CD14-positive monocyte (primary cell): ENCODE measurements around the gene PERCC1. TPM values are rescaled to one million over a fixed set of nuclear protein-coding genes. Genes with fewer than 3 reads are reported as not detected.

Experiments used
- DNase-seq, 3 donors: peaks; one replicate each; pipeline ENCODE4 v3.0.0-alpha.2; 2011 to 2022
- H2AFZ ChIP-seq: 2 replicates; pipeline ENCODE4 v1.6.0; 2012; ENCODE audit warnings: mild to moderate bottlenecking, low read depth, low read length, inconsistent platforms; ENCODE audit not compliant: insufficient read depth, poor library complexity, severe bottlenecking
- H3K27ac ChIP-seq, 2 donors: 1 replicate in 1 of 2; 2 replicates in 1 of 2; pipeline ENCODE4 v1.5.1; 2012 to 2013; ENCODE audit warnings: low read length in 2 of 2, control low read depth in 1 of 2, inconsistent platforms in 1 of 2, low read depth in 1 of 2, mild to moderate bottlenecking in 1 of 2
- H3K27me3 ChIP-seq, 2 donors: one replicate each; pipeline versions ENCODE4 v1.6.0 to v1.6.1; 2011 to 2013; ENCODE audit warnings: low read length in 2 of 2; ENCODE audit not compliant: control insufficient read depth in 2 of 2, insufficient read depth in 2 of 2
- H3K36me3 ChIP-seq, 2 donors: replicated peaks in 1 of 2; 1 replicate in 1 of 2; 2 replicates in 1 of 2; pipeline versions ENCODE4 v1.5.1 to v1.6.1; 2012 to 2013; ENCODE audit warnings: low read length in 2 of 2, control low read depth in 1 of 2, inconsistent platforms in 1 of 2, mild to moderate bottlenecking in 1 of 2; ENCODE audit not compliant: insufficient read depth in 2 of 2, control insufficient read depth in 1 of 2
- H3K4me1 ChIP-seq, 2 donors: 1 replicate in 1 of 2; 2 replicates in 1 of 2; pipeline versions ENCODE4 v1.5.1 to v1.6.1; 2012 to 2013; ENCODE audit warnings: low read length in 2 of 2, control low read depth in 1 of 2, inconsistent platforms in 1 of 2, mild to moderate bottlenecking in 1 of 2, moderate library complexity in 1 of 2; ENCODE audit not compliant: insufficient read depth in 2 of 2, control insufficient read depth in 1 of 2
- H3K4me2 ChIP-seq: replicated peaks from 2 replicates; pipeline ENCODE3; 2012; ENCODE audit warnings: low read length, moderate library complexity, mild to moderate bottlenecking; ENCODE audit not compliant: poor library complexity, severe bottlenecking; ENCODE audit errors: extremely low read depth
- H3K4me3 ChIP-seq, 3 experiments: fragments of 200-600 bp in 1 of 3; sonication (generic) in 1 of 3; replicated peaks in 1 of 3; 1 replicate in 2 of 3; 2 replicates in 1 of 3; pipeline ENCODE4 v1.5.1; 2011 to 2013; ENCODE audit warnings: low read length in 3 of 3, mild to moderate bottlenecking in 3 of 3, control low read depth in 2 of 3, low read depth in 2 of 3, inconsistent platforms in 1 of 3, moderate library complexity in 1 of 3
- H3K79me2 ChIP-seq: 2 replicates; pipeline ENCODE4 v1.6.0; 2012; ENCODE audit warnings: mild to moderate bottlenecking, control low read depth, inconsistent platforms, low read length, moderate library complexity; ENCODE audit not compliant: insufficient read depth
- H3K9ac ChIP-seq: 2 replicates; pipeline ENCODE4 v1.6.0; 2017; ENCODE audit warnings: low read length, mild to moderate bottlenecking; ENCODE audit not compliant: insufficient read depth, poor library complexity, severe bottlenecking
- H3K9me3 ChIP-seq, 2 donors: replicated peaks in 1 of 2; 1 replicate in 1 of 2; 2 replicates in 1 of 2; pipeline versions ENCODE4 v1.5.1 to v1.6.1; 2012 to 2013; ENCODE audit warnings: low read length in 2 of 2, control low read depth in 1 of 2; ENCODE audit not compliant: control insufficient read depth in 1 of 2, insufficient read depth in 1 of 2
- H4K20me1 ChIP-seq: 2 replicates; pipeline ENCODE4 v1.6.0; 2012; ENCODE audit warnings: mild to moderate bottlenecking, low read length, control low read depth, moderate library complexity; ENCODE audit not compliant: insufficient read depth
- H3K27ac Mint-ChIP-seq, 7 donors: one replicate each; pipeline ENCODE4 v1.8.0; 2020; ENCODE audit warnings: mild to moderate bottlenecking in 7 of 7, mixed read lengths in 7 of 7, moderate library complexity in 6 of 7, inconsistent platforms in 2 of 7
- H3K27me3 Mint-ChIP-seq, 3 donors: one replicate each; pipeline ENCODE4 v1.8.0; 2021 to 2022; ENCODE audit warnings: low read depth in 3 of 3, mild to moderate bottlenecking in 3 of 3, mixed read lengths in 3 of 3, moderate library complexity in 3 of 3, inconsistent platforms in 1 of 3
- H3K36me3 Mint-ChIP-seq, 2 donors: one replicate each; pipeline ENCODE4 v1.8.0; 2020; ENCODE audit warnings: mixed read lengths in 2 of 2, inconsistent platforms in 1 of 2, mild to moderate bottlenecking in 1 of 2
- H3K4me1 Mint-ChIP-seq: one replicate; pipeline ENCODE4 v1.8.0; 2020; ENCODE audit warnings: mild to moderate bottlenecking, mixed read lengths
- H3K4me3 Mint-ChIP-seq, 2 donors: one replicate each; pipeline ENCODE4 v1.8.0; 2020; ENCODE audit warnings: mild to moderate bottlenecking in 2 of 2, mixed read lengths in 2 of 2, moderate library complexity in 1 of 2
- H3K9me3 Mint-ChIP-seq, 7 donors: one replicate each; pipeline ENCODE4 v1.8.0; 2020 to 2022; ENCODE audit warnings: mixed read lengths in 7 of 7, mild to moderate bottlenecking in 6 of 7, moderate library complexity in 6 of 7, inconsistent platforms in 2 of 7
- CTCF ChIP-seq: fragments of 200-600 bp; IDR thresholded peaks from one replicate; pipeline ENCODE4 v1.8.0; 2022; ENCODE audit warnings: antibody characterized with exemption, mild to moderate bottlenecking
- WGBS: methylation state at CpG from one replicate; pipeline ENCODE4 v1.1.5; 2013; ENCODE audit warnings: missing lambda C conversion rate; ENCODE audit not compliant: insufficient coverage; 5-methylcytosine and 5-hydroxymethylcytosine counted together
- intact Hi-C, 2 donors: fragments of 100-400 bp; cut with micrococcal nuclease; formaldehyde crosslinking; loops; one replicate each; pipeline versions ENCODE4 v1.15.0 to v1.15.1; 2023
- polyA plus RNA-seq, 3 donors: library from polyadenylated mRNA; depleted of rRNA in 1 of 3; unstranded in 2 of 3; stranded (reverse) in 1 of 3; fragments of 300-500 nt in 2 of 3; fragments of >200 nt in 1 of 3; fragmentation: Illumina TruSeq in 2 of 3; gene quantifications; 1 replicate in 2 of 3; 2 replicates in 1 of 3; pipeline ENCODE4 v1.2.3, GENCODE V29; 2012 to 2021

The PERCC1 gene
- polyA plus RNA-seq, 3 donors: not detected

- H3K27ac ChIP-seq: no peak overlapping the region
- no peak overlapping the region for H3K4me3 Mint-ChIP-seq
- peaks cover 0 to 2% (median 0%) of the 10 kb centered on the region in 7 donors for H3K9me3 Mint-ChIP-seq
- TF ChIP-seq CTCF: no peak
- H3K4me2 ChIP-seq: no peak overlapping the region
- peaks cover 0 to 15% of the 10 kb centered on the region in 2 donors for H3K36me3 Mint-ChIP-seq
- H3K4me1 ChIP-seq: peaks cover 0 to 13% of the 10 kb centered on the region in 2 donors
- H4K20me1 ChIP-seq: no peaks in the 10 kb centered on the region
- no peak overlapping the region for H3K4me3 ChIP-seq
- H3K27me3 ChIP-seq: peaks cover 0 to 30% of the 10 kb centered on the region in 2 donors
- no peaks in the 10 kb centered on the region for H3K79me2 ChIP-seq
- DNase-seq: no peak
- H3K9ac ChIP-seq: no peak overlapping the region
- no peak overlapping the region for H2AFZ ChIP-seq
- peaks cover 0 to 4% of the 10 kb centered on the region in 2 donors for H3K36me3 ChIP-seq
- peaks cover 3% of the 10 kb centered on the region for H3K4me1 Mint-ChIP-seq
- WGBS: 97% methylated on average over 40 of the region's 40 CpGs
- H3K27me3 Mint-ChIP-seq: peaks cover 7 to 32% (median 7%) of the 10 kb centered on the region in 3 donors
- intact Hi-C loops: no loop called here
- no peak overlapping the region for H3K27ac Mint-ChIP-seq
- no peaks in the 10 kb centered on the region for H3K9me3 ChIP-seq
Observed at GRCh38 chr16:1434644-1435592, 4.0 kb downstream of the PERCC1 start.

- Histone ChIP-seq H3K4me3 (no peak overlapping the region), H3K79me2 (no peaks in the 10 kb centered on the region), H3K27me3 (peaks cover 0 to 27% of the 10 kb centered on the region in 2 donors), H3K36me3 (peaks cover 0 to 4% of the 10 kb centered on the region in 2 donors), H3K4me1 (peaks cover 0 to 13% of the 10 kb centered on the region in 2 donors), H3K4me2 (no peak overlapping the region), H3K27ac (no peak overlapping the region), H3K9me3 (no peaks in the 10 kb centered on the region), H2AFZ (no peak overlapping the region), H4K20me1 (no peaks in the 10 kb centered on the region), H3K9ac (no peak overlapping the region)
- intact Hi-C loops: no loop called here
- 95% methylated on average over 19 of the region's 32 CpGs for WGBS
- H3K4me3 Mint-ChIP-seq: no peak overlapping the region
- H3K36me3 Mint-ChIP-seq: peaks cover 0 to 15% of the 10 kb centered on the region in 2 donors
- TF ChIP-seq CTCF: no peak
- peaks cover 4 to 27% (median 7%) of the 10 kb centered on the region in 3 donors for H3K27me3 Mint-ChIP-seq
- H3K4me1 Mint-ChIP-seq: peaks cover 3% of the 10 kb centered on the region
- no peak for DNase-seq
- peaks cover 0 to 2% (median 0%) of the 10 kb centered on the region in 7 donors for H3K9me3 Mint-ChIP-seq
- H3K27ac Mint-ChIP-seq: no peak overlapping the region
Observed at GRCh38 chr16:1435921-1436697, 5.2 kb downstream of the PERCC1 start.
